ENCODE results near the gene ASPSCR1. TPM values are rescaled to one million over a fixed set of nuclear protein-coding genes. Genes with fewer than 3 reads are reported as not detected.

Gene ASPSCR1
- total and polyA plus RNA-seq, 2 of the 8 experiments (the other 6 are each of a cell fraction or from before 2014, with no cell fraction given) = 33.3 to 43.7 TPM

- TF ChIP-seq GABPA (IDR thresholded peaks at IDR 0.05; ENCODE audit: borderline replicate concordance, insufficient read depth, low read length) (no peak), RBBP5 (IDR thresholded peaks at IDR 0.05; ENCODE audit: borderline replicate concordance, low read depth, low read length) (no peak), SIRT6 (IDR thresholded peaks at IDR 0.05; ENCODE audit: low read length) (no peak), CTBP2 (IDR thresholded peaks at IDR 0.05; ENCODE audit: borderline replicate concordance, insufficient read depth, insufficient read length, low read length) (no peak), ASH2L (IDR thresholded peaks at IDR 0.05; ENCODE audit: low read length) (no peak), NANOG (IDR thresholded peaks at IDR 0.05; ENCODE audit: insufficient read depth, low read depth, low read length, poor library complexity, severe bottlenecking) (no peak), CEBPB (IDR thresholded peaks at IDR 0.05; ENCODE audit: low read depth, low read length) (no peak)
Observed at GRCh38 chr17:81998691-81999438, 21.4 kb downstream of the ASPSCR1 start (continued).
